Measurements from ENCODE around the gene KRTAP21-3.
A peak's percentile ranks its signal among the peaks of the same experiment; 100 is the strongest.
"Not testable (repeated sequence)": the region's sequence is repeated elsewhere in the genome, so short reads cannot be mapped to it uniquely, and the experiment has no call there.

The KRTAP21-3 gene

GRCh38 chr21:30718239-30718909, at the start of gene KRTAP21-3:
KRTAP21-3 (minus strand) TSS chr21:30718777; CDS start chr21:30718759, 18 bp downstream.
- DNase-seq, result no peak

- no peak for DNase-seq
These were observed 42.2 kb upstream of the KRTAP21-3 start for GRCh38 chr21:30760776-30761175.

- no peak for DNase-seq
These were observed 39.7 kb upstream of the KRTAP21-3 start for GRCh38 chr21:30758306-30758705.

- not testable (repeated sequence) for DNase-seq
These were observed 36.8 kb upstream of the KRTAP21-3 start, which contains the start of gene KRTAP21-1 for GRCh38 chr21:30755328-30755727. KRTAP21-1 (minus strand) TSS chr21:30755428; CDS start chr21:30755378, 50 bp downstream.

- DNase-seq, result no peak
These were observed 28.6 kb upstream of the KRTAP21-3 start, which contains the start of gene KRTAP21-2 for GRCh38 chr21:30747159-30747558. KRTAP21-2 (minus strand) TSS chr21:30747259; CDS start chr21:30747202, 57 bp downstream.

GRCh38 chr21:30740462-30740861, 21.9 kb upstream of the KRTAP21-3 start:
- DNase-seq, result no peak

GRCh38 chr21:30733026-30733425, 14.4 kb upstream of the KRTAP21-3 start:
- DNase-seq, result no peak

- no peak for DNase-seq
These were observed 8.1 kb upstream of the KRTAP21-3 start for GRCh38 chr21:30726726-30727125.

GRCh38 chr21:30719401-30719800, 824 bp upstream of the KRTAP21-3 start:
- DNase-seq, result no peak

- no peak for DNase-seq
These were observed 1.5 kb downstream of the KRTAP21-3 start for GRCh38 chr21:30717105-30717504.

GRCh38 chr21:30714946-30715345, 3.6 kb downstream of the KRTAP21-3 start:
- no peak for DNase-seq

GRCh38 chr21:30714456-30714855, 4.1 kb downstream of the KRTAP21-3 start:
- DNase-seq, result no peak

- DNase-seq, result no peak
These were observed 4.8 kb downstream of the KRTAP21-3 start for GRCh38 chr21:30713766-30714165.

GRCh38 chr21:30710499-30710898, 8.1 kb downstream of the KRTAP21-3 start:
- DNase-seq, result peak in 1 of 2 donors; percentile 20

GRCh38 chr21:30707409-30707808, 11.2 kb downstream of the KRTAP21-3 start:
- no peak for DNase-seq

GRCh38 chr21:30695956-30696355, 22.6 kb downstream of the KRTAP21-3 start:
- no peak for DNase-seq

GRCh38 chr21:30689822-30690221, 28.8 kb downstream of the KRTAP21-3 start:
- no peak for DNase-seq

GRCh38 chr21:30684506-30684905, 34.1 kb downstream of the KRTAP21-3 start:
- no peak for DNase-seq

GRCh38 chr21:30680586-30680985, 38.0 kb downstream of the KRTAP21-3 start:
- DNase-seq, result no peak

- no peak for DNase-seq
These were observed 41.8 kb downstream of the KRTAP21-3 start for GRCh38 chr21:30676737-30677136.

GRCh38 chr21:30674312-30674711, 44.3 kb downstream of the KRTAP21-3 start:
- no peak for DNase-seq

- no peak for DNase-seq
These were observed 45.5 kb downstream of the KRTAP21-3 start for GRCh38 chr21:30672985-30673650.

GRCh38 chr21:30668776-30669175, 49.8 kb downstream of the KRTAP21-3 start:
- no peak for DNase-seq
